Central memory CD8-positive, alpha-beta T cell (primary cell): Measurements from ENCODE around the gene SGMS1.
A peak's percentile ranks its signal among the peaks of the same experiment; 100 is the strongest.
"Not testable (repeated sequence)": the region's sequence is repeated elsewhere in the genome, so short reads cannot be mapped to it uniquely, and the experiment has no call there.

ENCODE experiments used
- ATAC-seq: fragments of 150-1000 bp; cut with Tn5 transposase; replicated peaks from 2 replicates; pipeline ENCODE4 v1.10.0; 2022; ENCODE audit warnings: mild to moderate bottlenecking, moderate FRiP score, moderate number of reproducible peaks; ENCODE audit not compliant: poor library complexity, severe bottlenecking; ENCODE audit errors: extremely low read depth
- DNase-seq, 2 donors: peaks; one replicate each; pipeline ENCODE4 v3.0.0; 2021; ENCODE audit warnings: low spot score in 2 of 2
- H3K27ac Mint-ChIP-seq: one replicate; pipeline ENCODE4 v1.8.0; 2022; ENCODE audit warnings: low read depth, mild to moderate bottlenecking, moderate library complexity, mixed read lengths
- H3K27me3 Mint-ChIP-seq: one replicate; pipeline ENCODE4 v1.8.0; 2022; ENCODE audit warnings: mixed read lengths
- H3K36me3 Mint-ChIP-seq: one replicate; pipeline ENCODE4 v1.8.0; 2022; ENCODE audit warnings: mild to moderate bottlenecking, moderate library complexity, mixed read lengths; ENCODE audit not compliant: insufficient read depth
- H3K4me1 Mint-ChIP-seq: one replicate; pipeline ENCODE4 v1.8.0; 2022; ENCODE audit warnings: mixed read lengths
- H3K4me3 Mint-ChIP-seq: one replicate; pipeline ENCODE4 v1.8.0; 2022; ENCODE audit warnings: mild to moderate bottlenecking, moderate library complexity, mixed read lengths
- H3K9me3 Mint-ChIP-seq: one replicate; pipeline ENCODE4 v1.8.0; 2022; ENCODE audit warnings: mixed read lengths

SGMS1 gene

GRCh38 chr10:50508315-50509051, 115.3 kb downstream of the SGMS1 start:
- peaks cover 11% of the 10 kb centered on the region for H3K36me3 Mint-ChIP-seq
- no peaks in the 10 kb centered on the region for H3K9me3 Mint-ChIP-seq
- peak overlapping the region; percentile 72 for H3K27ac Mint-ChIP-seq
- peak; percentile 84 for ATAC-seq
- peak in 1 of 2 donors; percentile 48 for DNase-seq
- no peak overlapping the region for H3K4me3 Mint-ChIP-seq
- no peaks in the 10 kb centered on the region for H3K27me3 Mint-ChIP-seq
- peaks cover 80% of the 10 kb centered on the region for H3K4me1 Mint-ChIP-seq

GRCh38 chr10:50506861-50507573, 116.7 kb downstream of the SGMS1 start:
- Mint-ChIP-seq H3K36me3 (peaks cover 6% of the 10 kb centered on the region), H3K4me3 (no peak overlapping the region), H3K27ac (no peak overlapping the region), H3K4me1 (peaks cover 78% of the 10 kb centered on the region), H3K27me3 (no peaks in the 10 kb centered on the region), H3K9me3 (no peaks in the 10 kb centered on the region)
- ATAC-seq (no peak), DNase-seq (no peak)

GRCh38 chr10:50504389-50504788, 119.4 kb downstream of the SGMS1 start:
- Mint-ChIP-seq H3K36me3 (no peaks in the 10 kb centered on the region), H3K4me1 (peaks cover 61% of the 10 kb centered on the region), H3K27me3 (no peaks in the 10 kb centered on the region), H3K4me3 (no peak overlapping the region), H3K9me3 (no peaks in the 10 kb centered on the region), H3K27ac (no peak overlapping the region)
- DNase-seq (no peak), ATAC-seq (no peak)

- ATAC-seq: no peak
- Mint-ChIP-seq H3K27ac (peak overlapping the region; percentile 79), H3K36me3 (no peaks in the 10 kb centered on the region), H3K27me3 (no peaks in the 10 kb centered on the region), H3K9me3 (no peaks in the 10 kb centered on the region), H3K4me1 (peaks cover 56% of the 10 kb centered on the region), H3K4me3 (peak overlapping the region; percentile 55)
- DNase-seq: no peak
Observed at GRCh38 chr10:50503661-50504320, 120.0 kb downstream of the SGMS1 start.

GRCh38 chr10:50503156-50503555, 120.6 kb downstream of the SGMS1 start:
- not testable (repeated sequence) for H3K4me3 Mint-ChIP-seq, ATAC-seq
- peaks cover 49% of the 10 kb centered on the region for H3K4me1 Mint-ChIP-seq

GRCh38 chr10:50501924-50502452, 121.8 kb downstream of the SGMS1 start:
- no peaks in the 10 kb centered on the region for H3K9me3 Mint-ChIP-seq
- peaks cover 44% of the 10 kb centered on the region for H3K4me1 Mint-ChIP-seq
- peaks cover 1% of the 10 kb centered on the region for H3K36me3 Mint-ChIP-seq
- peak overlapping the region; percentile 50 for H3K27ac Mint-ChIP-seq
- no peak overlapping the region for H3K4me3 Mint-ChIP-seq
- no peaks in the 10 kb centered on the region for H3K27me3 Mint-ChIP-seq
- DNase-seq: no peak
- ATAC-seq: no peak

More at GRCh38 chr10:50503156-50503555, 120.6 kb downstream of the SGMS1 start:
- H3K27me3 Mint-ChIP-seq, H3K36me3 Mint-ChIP-seq, DNase-seq, H3K9me3 Mint-ChIP-seq: not testable (repeated sequence)
- peak overlapping the region; percentile 79 for H3K27ac Mint-ChIP-seq

GRCh38 chr10:50501478-50501877, 122.3 kb downstream of the SGMS1 start:
- Mint-ChIP-seq H3K36me3 (peaks cover 1% of the 10 kb centered on the region), H3K27me3 (no peaks in the 10 kb centered on the region), H3K27ac (no peak overlapping the region), H3K4me1 (peaks cover 44% of the 10 kb centered on the region), H3K9me3 (no peaks in the 10 kb centered on the region), H3K4me3 (no peak overlapping the region)
- DNase-seq: no peak
- ATAC-seq: no peak

GRCh38 chr10:50498465-50498864, 125.3 kb downstream of the SGMS1 start:
- DNase-seq (no peak), ATAC-seq (no peak)
- Mint-ChIP-seq H3K9me3 (no peaks in the 10 kb centered on the region), H3K27ac (no peak overlapping the region), H3K4me3 (no peak overlapping the region), H3K36me3 (peaks cover 1% of the 10 kb centered on the region), H3K27me3 (no peaks in the 10 kb centered on the region), H3K4me1 (peaks cover 41% of the 10 kb centered on the region)

GRCh38 chr10:50497758-50498157, 126.0 kb downstream of the SGMS1 start:
- Mint-ChIP-seq H3K36me3 (peaks cover 1% of the 10 kb centered on the region), H3K27ac (peak overlapping the region; percentile 38), H3K4me1 (peaks cover 41% of the 10 kb centered on the region), H3K9me3 (no peaks in the 10 kb centered on the region), H3K4me3 (no peak overlapping the region), H3K27me3 (no peaks in the 10 kb centered on the region)
- ATAC-seq: no peak
- DNase-seq: no peak

GRCh38 chr10:50496228-50496627, 127.5 kb downstream of the SGMS1 start:
- no peak overlapping the region for H3K4me3 Mint-ChIP-seq
- ATAC-seq: no peak
- DNase-seq: no peak
- H3K27me3 Mint-ChIP-seq: no peaks in the 10 kb centered on the region
- no peak overlapping the region for H3K27ac Mint-ChIP-seq
- peaks cover 46% of the 10 kb centered on the region for H3K4me1 Mint-ChIP-seq
- no peaks in the 10 kb centered on the region for H3K9me3 Mint-ChIP-seq
- peaks cover 1% of the 10 kb centered on the region for H3K36me3 Mint-ChIP-seq

- ATAC-seq (no peak), DNase-seq (no peak)
- H3K9me3 Mint-ChIP-seq: peaks cover 10% of the 10 kb centered on the region
- peaks cover 42% of the 10 kb centered on the region for H3K4me1 Mint-ChIP-seq
- H3K36me3 Mint-ChIP-seq: no peaks in the 10 kb centered on the region
- no peak overlapping the region for H3K4me3 Mint-ChIP-seq
- no peaks in the 10 kb centered on the region for H3K27me3 Mint-ChIP-seq
- no peak overlapping the region for H3K27ac Mint-ChIP-seq
Observed at GRCh38 chr10:50490241-50490640, 133.5 kb downstream of the SGMS1 start.

GRCh38 chr10:50484550-50484949, 139.2 kb downstream of the SGMS1 start:
- not testable (repeated sequence) for ATAC-seq, DNase-seq, H3K4me3 Mint-ChIP-seq, H3K27ac Mint-ChIP-seq, H3K36me3 Mint-ChIP-seq, H3K27me3 Mint-ChIP-seq
- Mint-ChIP-seq H3K4me1 (peaks cover 27% of the 10 kb centered on the region), H3K9me3 (peaks cover 22% of the 10 kb centered on the region)
